ENCODE data around the gene SCML2.
A peak's percentile ranks its signal among the peaks of the same experiment; 100 is the strongest.
"Not testable (repeated sequence)": the region's sequence is repeated elsewhere in the genome, so short reads cannot be mapped to it uniquely, and the experiment has no call there.

SCML2 gene

GRCh38 chrX:18354369-18355223 is at the start of gene SCML2:
Gene SCML2, minus strand, starts transcription at chrX:18354688. Its CDS starts 20,617 bp downstream, at chrX:18334071.
- H3K4me3 Mint-ChIP-seq = peak within 1 kb of the TSS; percentile 79
- no peaks in the 10 kb centered on the region for H3K36me3 Mint-ChIP-seq
- ATAC-seq = peak; percentile 65
- peak within 1 kb of the TSS; percentile 44 for H3K27ac Mint-ChIP-seq
- H3K9me3 Mint-ChIP-seq = no peaks in the 10 kb centered on the region
- peaks cover 9% of the 10 kb centered on the region for H3K27me3 Mint-ChIP-seq
- H3K4me1 Mint-ChIP-seq = no peaks in the 10 kb centered on the region

GRCh38 chrX:18401848-18402213 is 47.3 kb upstream of the SCML2 start:
- H3K9me3 Mint-ChIP-seq = no peaks in the 10 kb centered on the region
- ATAC-seq = no peak
- no peaks in the 10 kb centered on the region for H3K4me1 Mint-ChIP-seq
- H3K4me3 Mint-ChIP-seq = no peak overlapping the region
- no peak overlapping the region for H3K27ac Mint-ChIP-seq
- H3K36me3 Mint-ChIP-seq = no peaks in the 10 kb centered on the region
- H3K27me3 Mint-ChIP-seq = no peaks in the 10 kb centered on the region

- ATAC-seq = no peak
- Mint-ChIP-seq H3K4me3 (no peak overlapping the region), H3K4me1 (peaks cover 7% of the 10 kb centered on the region), H3K27me3 (no peaks in the 10 kb centered on the region), H3K36me3 (no peaks in the 10 kb centered on the region), H3K27ac (no peak overlapping the region), H3K9me3 (no peaks in the 10 kb centered on the region)
These were observed 40.0 kb upstream of the SCML2 start for GRCh38 chrX:18394477-18394876.

- Mint-ChIP-seq H3K27ac (no peak overlapping the region), H3K36me3 (no peaks in the 10 kb centered on the region), H3K9me3 (no peaks in the 10 kb centered on the region), H3K4me1 (peaks cover 7% of the 10 kb centered on the region), H3K27me3 (no peaks in the 10 kb centered on the region), H3K4me3 (no peak overlapping the region)
- no peak for ATAC-seq
These were observed 36.6 kb upstream of the SCML2 start for GRCh38 chrX:18390941-18391538.

GRCh38 chrX:18389966-18390365 is 35.5 kb upstream of the SCML2 start:
- no peak for ATAC-seq
- peaks cover 7% of the 10 kb centered on the region for H3K4me1 Mint-ChIP-seq
- H3K27me3 Mint-ChIP-seq = no peaks in the 10 kb centered on the region
- no peaks in the 10 kb centered on the region for H3K9me3 Mint-ChIP-seq
- no peaks in the 10 kb centered on the region for H3K36me3 Mint-ChIP-seq
- H3K27ac Mint-ChIP-seq = no peak overlapping the region
- H3K4me3 Mint-ChIP-seq = no peak overlapping the region

DNA sequence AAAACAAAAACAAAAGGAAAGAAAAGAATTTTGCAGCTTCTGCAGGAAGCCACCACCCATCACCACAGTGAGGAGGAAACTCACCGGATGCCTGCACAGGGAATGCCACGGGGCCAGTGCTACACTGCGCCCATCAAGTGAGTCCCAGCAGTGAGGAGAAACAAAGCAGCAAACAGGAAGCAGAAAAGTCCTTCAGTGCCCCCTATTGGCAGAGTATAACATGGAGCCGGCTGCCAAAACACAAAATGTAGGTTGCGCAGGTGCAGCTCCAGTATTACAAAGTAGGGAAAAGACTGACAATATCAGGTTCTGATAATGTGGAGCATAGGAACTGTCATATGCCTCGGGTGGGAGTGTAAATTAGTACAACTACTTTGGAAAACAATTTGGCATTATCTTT is 23.3 kb upstream of the SCML2 start:
- ATAC-seq = no peak
- no peak overlapping the region for H3K4me3 Mint-ChIP-seq
- no peaks in the 10 kb centered on the region for H3K4me1 Mint-ChIP-seq

DNA sequence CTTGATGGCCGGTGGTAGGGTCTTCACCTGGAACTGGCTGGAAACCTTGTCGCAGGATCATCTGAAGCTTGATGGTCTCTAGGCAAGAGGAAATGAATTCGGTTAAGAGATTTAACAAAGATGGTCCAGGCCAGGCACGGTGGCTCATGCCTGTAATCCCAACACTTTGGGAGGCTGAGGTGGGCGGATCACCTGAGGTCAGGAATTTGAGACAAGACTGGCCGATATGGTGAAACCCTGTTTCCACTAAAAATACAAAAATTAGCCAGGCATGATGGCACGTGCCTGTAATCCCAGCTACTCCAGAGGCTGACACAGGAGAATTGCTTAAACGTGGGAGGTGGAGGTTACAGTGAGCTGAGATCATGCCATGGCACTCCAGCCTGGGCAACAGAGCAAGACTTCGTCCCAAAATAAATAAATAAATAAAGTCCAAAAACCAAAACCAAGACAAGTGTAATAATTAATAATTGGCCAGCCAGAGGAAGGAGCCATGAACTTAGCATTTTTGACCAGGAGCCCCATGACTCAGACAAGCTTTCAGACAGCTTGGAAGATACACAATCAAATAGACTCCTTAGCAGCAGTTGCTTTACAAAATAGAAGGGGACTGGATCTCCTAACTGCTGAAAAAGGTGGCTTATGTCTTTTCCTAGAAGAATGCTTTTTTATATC is 20.8 kb upstream of the SCML2 start:
- H3K27ac Mint-ChIP-seq, H3K36me3 Mint-ChIP-seq, H3K9me3 Mint-ChIP-seq, H3K4me3 Mint-ChIP-seq, H3K4me1 Mint-ChIP-seq, ATAC-seq, H3K27me3 Mint-ChIP-seq: not testable (repeated sequence)

More for the DNA sequence above, 23.3 kb upstream of the SCML2 start:
- no peak overlapping the region for H3K27ac Mint-ChIP-seq
- H3K9me3 Mint-ChIP-seq = no peaks in the 10 kb centered on the region
- H3K27me3 Mint-ChIP-seq = peaks cover 14% of the 10 kb centered on the region
- H3K36me3 Mint-ChIP-seq = no peaks in the 10 kb centered on the region

DNA sequence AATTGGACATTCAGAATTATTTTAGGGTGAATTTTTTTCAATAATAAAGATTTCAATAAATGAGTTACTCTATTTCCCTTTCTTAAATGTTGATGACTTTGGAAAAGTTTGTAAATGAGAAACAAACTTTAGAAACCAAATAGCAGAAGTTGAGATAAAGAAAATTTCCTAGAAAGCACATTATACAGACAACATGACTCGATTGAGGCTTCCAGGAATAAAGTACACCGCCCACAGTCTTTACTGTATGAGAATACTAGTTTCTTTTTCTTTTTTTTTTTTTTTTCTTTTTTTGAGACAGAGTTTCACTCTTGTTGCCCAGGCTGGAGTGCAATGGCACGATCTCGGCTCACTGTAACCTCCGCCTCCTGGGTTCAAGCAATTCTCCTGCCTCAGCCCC is 14.6 kb upstream of the SCML2 start:
- ATAC-seq, H3K9me3 Mint-ChIP-seq, H3K4me3 Mint-ChIP-seq, H3K27me3 Mint-ChIP-seq, H3K27ac Mint-ChIP-seq, H3K4me1 Mint-ChIP-seq, H3K36me3 Mint-ChIP-seq: not testable (repeated sequence)

DNA sequence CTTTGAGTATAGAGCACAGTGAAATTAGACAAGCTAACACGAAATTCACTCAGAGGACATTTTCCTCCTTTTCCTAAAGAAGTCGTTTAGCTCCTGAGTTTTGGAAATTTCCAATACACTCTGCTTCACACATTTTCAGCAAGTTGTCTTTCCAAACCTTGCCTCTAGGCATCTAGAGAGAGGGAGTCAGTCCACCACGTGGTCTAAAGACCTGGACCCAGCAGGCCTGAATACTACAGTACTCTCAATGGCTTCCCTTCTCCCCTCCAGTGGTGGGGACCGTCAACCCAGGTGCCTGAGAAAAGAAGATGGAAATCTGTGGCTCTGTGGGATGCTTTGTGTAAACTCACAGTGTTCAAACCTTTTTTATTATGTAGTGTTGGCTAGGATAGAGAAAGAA is 13.9 kb upstream of the SCML2 start:
- H3K9me3 Mint-ChIP-seq = no peaks in the 10 kb centered on the region
- H3K27me3 Mint-ChIP-seq = no peaks in the 10 kb centered on the region
- no peak overlapping the region for H3K4me3 Mint-ChIP-seq
- no peak overlapping the region for H3K27ac Mint-ChIP-seq
- no peak for ATAC-seq
- H3K4me1 Mint-ChIP-seq = no peaks in the 10 kb centered on the region
- H3K36me3 Mint-ChIP-seq = no peaks in the 10 kb centered on the region

DNA sequence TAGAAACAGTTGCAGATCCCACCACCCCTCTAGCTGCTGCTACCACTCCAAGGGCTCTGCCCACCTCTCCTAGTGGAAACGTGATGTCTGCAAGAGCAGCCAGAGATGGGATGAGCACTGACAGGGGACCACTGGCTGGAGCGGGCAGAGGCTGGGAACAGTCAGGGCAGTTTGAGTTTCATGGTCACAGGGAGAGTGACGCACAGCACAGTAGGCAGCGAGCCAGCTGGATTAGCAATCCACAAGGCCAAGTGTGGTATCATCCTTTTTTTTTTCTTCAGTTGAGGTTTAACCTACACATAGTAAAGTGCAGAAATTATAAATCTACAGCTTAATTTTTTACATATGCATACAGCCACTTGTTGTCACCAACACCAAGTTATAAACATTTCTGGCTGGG is 6.4 kb upstream of the SCML2 start:
- Mint-ChIP-seq H3K9me3 (no peaks in the 10 kb centered on the region), H3K4me1 (no peaks in the 10 kb centered on the region), H3K4me3 (no peak overlapping the region), H3K36me3 (no peaks in the 10 kb centered on the region), H3K27ac (no peak overlapping the region), H3K27me3 (no peaks in the 10 kb centered on the region)
- no peak for ATAC-seq

GRCh38 chrX:18353931-18354368 is 538 bp downstream of the SCML2 start:
- no peaks in the 10 kb centered on the region for H3K36me3 Mint-ChIP-seq
- no peak overlapping the region for H3K27ac Mint-ChIP-seq
- H3K4me1 Mint-ChIP-seq = no peaks in the 10 kb centered on the region
- peak; percentile 43 for ATAC-seq
- peak overlapping the region; percentile 79 for H3K4me3 Mint-ChIP-seq
- no peaks in the 10 kb centered on the region for H3K9me3 Mint-ChIP-seq
- H3K27me3 Mint-ChIP-seq = peaks cover 9% of the 10 kb centered on the region

DNA sequence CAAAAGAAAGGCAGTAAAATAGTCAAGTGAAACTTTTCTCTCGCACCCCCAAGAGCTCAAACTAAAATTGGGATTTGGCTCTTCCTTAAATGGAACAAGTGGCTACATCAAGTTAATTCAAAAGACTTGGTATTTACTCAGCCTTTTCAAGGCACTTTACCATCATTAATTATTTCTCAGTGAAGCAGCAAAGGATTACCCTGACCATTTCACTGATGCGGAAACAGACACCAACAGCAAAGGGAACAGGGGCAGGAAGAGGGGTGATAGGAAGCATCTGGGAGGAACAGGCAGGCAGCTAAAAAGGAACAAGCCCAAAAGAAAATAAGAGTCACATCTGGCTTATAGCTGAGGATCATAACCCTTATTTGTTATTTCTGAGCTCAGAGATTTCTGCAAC is 2.7 kb downstream of the SCML2 start:
- Mint-ChIP-seq H3K9me3 (no peaks in the 10 kb centered on the region), H3K27ac (no peak overlapping the region), H3K36me3 (no peaks in the 10 kb centered on the region), H3K27me3 (peaks cover 9% of the 10 kb centered on the region), H3K4me1 (no peaks in the 10 kb centered on the region), H3K4me3 (no peak overlapping the region)
- no peak for ATAC-seq

GRCh38 chrX:18348047-18348446 is 6.4 kb downstream of the SCML2 start:
- Mint-ChIP-seq H3K4me3 (no peak overlapping the region), H3K4me1 (no peaks in the 10 kb centered on the region), H3K27me3 (peaks cover 9% of the 10 kb centered on the region), H3K27ac (no peak overlapping the region), H3K36me3 (no peaks in the 10 kb centered on the region), H3K9me3 (no peaks in the 10 kb centered on the region)
- no peak for ATAC-seq

DNA sequence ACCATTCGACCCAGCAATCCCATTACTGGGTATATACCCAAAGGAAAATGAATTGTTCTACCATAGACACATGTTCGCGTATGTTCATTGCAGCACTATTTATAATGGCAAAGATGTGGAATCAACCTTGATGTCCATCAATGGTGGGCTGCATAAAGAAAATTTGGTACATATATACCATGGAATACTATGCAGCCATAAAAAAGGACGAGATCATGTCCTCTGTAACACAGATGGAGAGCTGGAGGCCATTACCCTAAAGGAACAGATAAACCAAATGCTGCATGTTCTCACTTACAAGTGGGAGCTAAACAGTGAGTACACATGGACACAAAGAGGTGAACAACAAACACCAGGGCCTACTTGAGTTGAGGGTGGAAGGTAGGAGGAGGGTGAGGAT is 45.1 kb downstream of the SCML2 start:
- H3K9me3 Mint-ChIP-seq = no peaks in the 10 kb centered on the region
- ATAC-seq = no peak
- no peak overlapping the region for H3K4me3 Mint-ChIP-seq
- no peak overlapping the region for H3K27ac Mint-ChIP-seq
- H3K27me3 Mint-ChIP-seq = no peaks in the 10 kb centered on the region
- H3K36me3 Mint-ChIP-seq = peaks cover 19% of the 10 kb centered on the region
- H3K4me1 Mint-ChIP-seq = no peaks in the 10 kb centered on the region

DNA sequence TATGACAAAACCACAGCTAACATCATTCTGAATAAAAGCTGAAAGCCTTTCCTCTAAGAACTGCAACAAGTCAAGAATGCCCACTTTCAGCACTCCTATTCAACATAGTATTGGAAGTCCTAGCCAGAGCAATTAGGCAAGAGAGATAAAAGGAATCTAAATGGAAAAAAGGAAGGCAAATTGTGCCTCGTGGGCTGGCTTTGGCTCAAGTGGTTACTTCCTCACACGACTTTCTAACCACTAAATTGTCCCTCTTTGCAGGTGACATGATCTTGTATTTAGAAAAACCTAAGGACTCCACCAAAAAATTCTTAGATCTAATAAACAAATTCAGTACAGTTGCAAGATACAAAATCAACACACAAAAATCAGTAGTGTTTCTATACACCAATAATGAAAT is 57.2 kb downstream of the SCML2 start:
- no peak overlapping the region for H3K4me3 Mint-ChIP-seq
- H3K9me3 Mint-ChIP-seq = peaks cover 7% of the 10 kb centered on the region
- ATAC-seq = no peak
- no peaks in the 10 kb centered on the region for H3K4me1 Mint-ChIP-seq
- no peaks in the 10 kb centered on the region for H3K27me3 Mint-ChIP-seq
- H3K27ac Mint-ChIP-seq = no peak overlapping the region
- H3K36me3 Mint-ChIP-seq = peaks cover 18% of the 10 kb centered on the region

GRCh38 chrX:18294893-18295292 is 59.6 kb downstream of the SCML2 start:
- peaks cover 18% of the 10 kb centered on the region for H3K36me3 Mint-ChIP-seq
- H3K27me3 Mint-ChIP-seq = no peaks in the 10 kb centered on the region
- no peak overlapping the region for H3K27ac Mint-ChIP-seq
- no peaks in the 10 kb centered on the region for H3K4me1 Mint-ChIP-seq
- no peak for ATAC-seq
- peaks cover 7% of the 10 kb centered on the region for H3K9me3 Mint-ChIP-seq
- H3K4me3 Mint-ChIP-seq = no peak overlapping the region
